ENCODE data around the gene RHPN2.

The RHPN2 gene

DNA sequence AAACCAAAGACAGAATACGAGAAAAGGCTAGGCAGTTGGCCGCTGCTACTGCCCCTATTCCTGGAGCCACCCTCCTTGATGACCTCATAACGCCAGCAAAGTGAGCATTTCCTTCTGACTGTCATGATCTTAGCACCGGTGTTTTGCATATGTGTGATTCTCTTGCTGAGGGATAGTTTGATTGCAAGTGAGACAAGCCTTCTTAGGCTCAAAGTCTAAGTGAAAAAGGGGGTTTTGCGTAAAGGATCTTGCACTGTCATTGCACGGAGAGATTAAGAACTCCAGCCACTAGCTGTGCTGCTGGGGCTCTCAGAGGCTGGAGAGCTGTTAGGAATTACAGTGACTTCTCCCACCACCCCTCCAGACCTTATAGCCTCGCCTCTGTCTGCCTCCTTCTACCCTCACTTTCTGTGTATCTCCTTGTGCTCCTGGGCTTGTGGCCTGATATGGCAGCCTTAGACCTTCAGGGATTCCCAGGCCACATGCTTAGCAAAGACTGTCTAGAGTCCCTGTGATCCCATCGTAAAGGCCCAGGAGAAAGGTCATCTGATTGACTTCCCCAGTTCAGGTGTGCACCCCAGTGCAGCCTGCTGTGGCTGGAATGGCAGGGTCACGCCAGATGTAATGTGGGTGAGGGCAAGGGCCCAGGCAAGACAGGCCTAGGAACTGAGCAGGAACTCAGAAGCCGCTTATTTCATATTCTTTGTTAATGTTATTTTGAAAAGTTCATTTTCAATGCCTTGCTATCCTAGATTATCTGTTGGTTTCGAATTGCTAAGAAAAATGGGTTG lies 28.9 kb upstream of the RHPN2 start:
- Histone ChIP-seq H3K4me3 (ENCODE audit: low read depth in 1 of 2, low read length in 2 of 2) (no peak overlapping the region), H3K36me3 (ENCODE audit: insufficient read depth, low read length) (peaks cover 77% of the 10 kb centered on the region), H3K9me3 (ENCODE audit: low read length) (no peaks in the 10 kb centered on the region), H3K27ac (ENCODE audit: low read depth, low read length) (no peak overlapping the region), H3K9ac (ENCODE audit: low read length) (no peak overlapping the region), H3K4me1 (ENCODE audit: insufficient read depth, low read length) (no peaks in the 10 kb centered on the region), H3K27me3 (ENCODE audit: control insufficient read depth in 1 of 2, insufficient read depth in 2 of 2, low read length in 2 of 2) (no peaks in the 10 kb centered on the region)

DNA sequence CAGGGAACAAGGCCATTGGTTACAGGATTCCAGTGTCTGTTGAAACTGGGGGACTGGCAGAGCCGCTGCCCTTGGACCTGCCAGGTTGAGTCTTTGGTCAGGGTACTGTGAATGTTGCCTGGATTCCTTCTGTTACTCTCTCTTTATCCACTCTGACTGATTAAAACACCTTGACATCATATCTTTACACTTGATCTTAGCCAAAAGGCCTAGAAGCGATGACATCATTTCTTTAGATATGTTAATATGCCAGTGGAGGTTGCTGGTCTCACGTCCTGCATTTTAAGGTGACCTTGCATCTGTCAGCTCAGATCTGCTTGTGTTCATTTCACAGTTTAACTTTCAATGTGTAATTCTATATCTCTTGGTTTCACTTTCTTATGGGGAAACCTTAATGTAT lies 25.5 kb upstream of the RHPN2 start:
- Histone ChIP-seq H3K27me3 (ENCODE audit: control insufficient read depth in 1 of 2, insufficient read depth in 2 of 2, low read length in 2 of 2) (no peaks in the 10 kb centered on the region), H3K36me3 (ENCODE audit: insufficient read depth, low read length) (peaks cover 50% of the 10 kb centered on the region), H3K4me1 (ENCODE audit: insufficient read depth, low read length) (no peaks in the 10 kb centered on the region), H3K27ac (ENCODE audit: low read depth, low read length) (no peak overlapping the region), H3K9ac (ENCODE audit: low read length) (no peak overlapping the region), H3K4me3 (ENCODE audit: low read depth in 1 of 2, low read length in 2 of 2) (no peak overlapping the region), H3K9me3 (ENCODE audit: low read length) (no peaks in the 10 kb centered on the region)

DNA sequence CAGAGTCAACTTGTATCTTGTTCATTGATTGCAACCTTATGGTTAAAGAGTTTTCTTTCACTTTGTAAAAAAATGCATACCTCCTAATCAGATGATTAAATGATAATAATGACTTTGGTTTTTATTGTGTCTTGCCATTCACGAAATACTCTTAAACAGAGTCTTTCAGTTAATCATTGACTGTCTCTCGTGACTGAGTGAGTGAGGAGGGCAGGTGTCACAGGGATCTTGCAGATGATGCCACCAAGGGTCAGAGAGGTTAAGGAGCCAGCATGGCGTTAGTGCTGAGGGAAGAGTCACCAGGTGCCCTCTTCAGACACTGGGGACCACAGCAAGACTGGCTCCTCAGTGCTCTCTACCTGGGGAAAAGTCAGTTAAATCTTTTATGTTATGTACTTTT lies 24.3 kb upstream of the RHPN2 start:
- Histone ChIP-seq H3K9ac (ENCODE audit: low read length) (no peak overlapping the region), H3K4me1 (ENCODE audit: insufficient read depth, low read length) (no peaks in the 10 kb centered on the region), H3K27me3 (ENCODE audit: control insufficient read depth in 1 of 2, insufficient read depth in 2 of 2, low read length in 2 of 2) (no peaks in the 10 kb centered on the region), H3K9me3 (ENCODE audit: low read length) (no peaks in the 10 kb centered on the region), H3K36me3 (ENCODE audit: insufficient read depth, low read length) (peaks cover 40% of the 10 kb centered on the region), H3K4me3 (ENCODE audit: low read depth in 1 of 2, low read length in 2 of 2) (no peak overlapping the region), H3K27ac (ENCODE audit: low read depth, low read length) (no peak overlapping the region)

DNA sequence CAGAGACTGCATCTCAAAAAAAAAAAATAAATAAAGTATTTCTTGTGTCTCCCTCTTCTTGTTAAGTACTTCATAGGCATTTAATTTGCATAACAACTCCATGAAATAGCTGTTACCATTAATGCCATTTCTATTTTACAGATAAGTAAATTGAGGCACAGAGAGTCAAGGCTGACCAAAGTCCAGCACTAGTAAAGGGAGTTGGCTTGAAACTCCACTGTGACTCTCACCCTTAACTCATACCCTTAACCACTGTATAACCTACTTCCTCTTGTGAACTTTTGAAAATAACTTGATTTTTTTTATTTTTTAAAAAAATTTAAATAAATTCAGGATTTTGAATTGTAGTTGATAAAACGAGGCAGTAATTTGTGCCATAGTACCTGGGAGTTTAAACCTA lies 22.3 kb upstream of the RHPN2 start:
- H3K36me3 ChIP-seq (ENCODE audit: insufficient read depth, low read length), result peaks cover 25% of the 10 kb centered on the region
- no peak overlapping the region for H3K27ac ChIP-seq (ENCODE audit: low read depth, low read length)
- H3K4me1 ChIP-seq (ENCODE audit: insufficient read depth, low read length), result peaks cover 5% of the 10 kb centered on the region
- H3K27me3 ChIP-seq (ENCODE audit: control insufficient read depth in 1 of 2, insufficient read depth in 2 of 2, low read length in 2 of 2), result no peaks in the 10 kb centered on the region
- no peak overlapping the region for H3K9ac ChIP-seq (ENCODE audit: low read length)
- no peak overlapping the region for H3K4me3 ChIP-seq (ENCODE audit: low read depth in 1 of 2, low read length in 2 of 2)
- no peaks in the 10 kb centered on the region for H3K9me3 ChIP-seq (ENCODE audit: low read length)

DNA sequence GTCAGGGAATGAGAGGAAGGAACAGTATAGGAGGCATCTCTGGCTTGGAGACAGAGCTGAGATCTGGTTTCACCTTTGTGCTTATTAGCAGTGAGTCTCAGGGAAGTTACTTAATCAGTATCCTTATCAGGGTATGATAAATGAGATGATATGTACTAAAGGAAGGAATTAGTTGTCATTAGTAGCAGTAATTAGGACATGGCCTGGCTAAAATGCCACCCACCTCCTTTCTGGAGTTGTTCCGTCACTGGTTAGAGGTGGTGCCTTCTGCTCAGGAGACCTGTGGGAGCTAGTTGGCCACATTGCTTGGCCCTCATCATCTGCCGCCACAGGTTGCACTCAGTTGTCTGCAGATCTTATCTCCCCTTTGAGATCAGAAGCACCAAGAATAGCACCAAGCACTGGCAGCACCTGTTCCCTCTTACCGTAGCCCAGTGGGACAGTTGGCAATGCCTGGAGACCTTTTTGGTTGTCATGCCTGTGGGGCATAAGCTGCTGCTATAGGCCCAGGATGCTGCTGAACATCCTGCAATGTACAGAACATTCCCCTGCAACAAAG lies 21.0 kb upstream of the RHPN2 start:
- Histone ChIP-seq H3K27me3 (ENCODE audit: control insufficient read depth in 1 of 2, insufficient read depth in 2 of 2, low read length in 2 of 2) (no peaks in the 10 kb centered on the region), H3K27ac (ENCODE audit: low read depth, low read length) (no peak overlapping the region), H3K4me3 (ENCODE audit: low read depth in 1 of 2, low read length in 2 of 2) (no peak overlapping the region), H3K36me3 (ENCODE audit: insufficient read depth, low read length) (peaks cover 16% of the 10 kb centered on the region), H3K9me3 (ENCODE audit: low read length) (no peaks in the 10 kb centered on the region), H3K9ac (ENCODE audit: low read length) (no peak overlapping the region), H3K4me1 (ENCODE audit: insufficient read depth, low read length) (peaks cover 10% of the 10 kb centered on the region)

DNA sequence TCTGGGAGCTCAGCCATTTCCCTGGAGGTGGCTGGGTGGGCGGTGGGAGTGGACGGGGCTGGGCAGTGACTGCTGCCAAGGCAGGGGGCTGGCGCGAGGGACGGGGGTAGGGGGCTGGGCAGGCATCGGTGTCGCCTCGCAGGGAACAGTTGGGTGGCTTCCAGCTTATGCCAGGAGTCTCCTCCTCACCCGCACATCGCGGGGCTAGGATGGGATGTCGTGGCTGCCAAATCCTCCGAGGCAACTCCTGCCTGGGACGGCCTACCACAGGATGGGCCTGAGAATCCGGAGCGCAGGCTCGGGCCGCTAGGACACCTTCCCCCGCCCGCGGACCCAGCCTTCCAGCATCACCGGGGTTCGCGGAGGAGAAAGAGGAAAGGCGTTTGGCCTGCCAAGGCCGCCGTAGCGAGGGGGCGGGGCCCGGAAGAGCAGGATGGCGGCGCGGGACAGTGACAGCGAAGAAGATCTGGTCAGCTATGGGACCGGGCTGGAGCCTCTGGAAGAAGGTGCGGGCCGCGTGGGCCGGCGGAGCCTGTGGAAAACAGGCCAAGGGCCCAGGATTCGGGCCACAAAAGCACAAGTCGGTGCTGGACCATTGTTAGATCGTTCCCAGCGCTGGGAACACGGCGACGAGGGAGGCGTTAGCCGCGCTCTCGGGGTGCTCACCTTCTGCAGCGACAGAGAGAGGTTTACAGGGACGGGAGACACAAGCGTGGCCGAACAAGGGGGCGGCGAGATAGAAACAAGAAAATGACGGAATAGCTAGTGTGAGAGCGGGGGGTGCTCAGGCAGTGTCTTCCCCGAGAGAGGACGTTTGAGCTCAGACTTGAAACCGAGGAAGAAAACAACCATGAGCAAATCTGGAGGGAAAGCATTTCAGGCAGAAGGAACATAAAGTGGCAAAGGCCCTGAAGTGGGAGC lies 16.3 kb upstream of the RHPN2 start, which contains the start of gene GPATCH1:
Gene GPATCH1 (plus strand): TSS at position 421 of the 921 bp plus-strand sequence. CDS start 13 bp downstream, at position 434.
- peak within 1 kb of the TSS; percentile 64 for H3K27ac ChIP-seq (ENCODE audit: low read depth, low read length)
- no peaks in the 10 kb centered on the region for H3K9me3 ChIP-seq (ENCODE audit: low read length)
- no peaks in the 10 kb centered on the region for H3K36me3 ChIP-seq (ENCODE audit: insufficient read depth, low read length)
- peak within 1 kb of the TSS; percentile 91 to 93 for H3K4me3 ChIP-seq (ENCODE audit: low read depth in 1 of 2, low read length in 2 of 2)
- peaks cover 10% of the 10 kb centered on the region for H3K4me1 ChIP-seq (ENCODE audit: insufficient read depth, low read length)
- peak within 1 kb of the TSS; percentile 82 for H3K9ac ChIP-seq (ENCODE audit: low read length)
- H3K27me3 ChIP-seq (ENCODE audit: control insufficient read depth in 1 of 2, insufficient read depth in 2 of 2, low read length in 2 of 2), result no peaks in the 10 kb centered on the region

DNA sequence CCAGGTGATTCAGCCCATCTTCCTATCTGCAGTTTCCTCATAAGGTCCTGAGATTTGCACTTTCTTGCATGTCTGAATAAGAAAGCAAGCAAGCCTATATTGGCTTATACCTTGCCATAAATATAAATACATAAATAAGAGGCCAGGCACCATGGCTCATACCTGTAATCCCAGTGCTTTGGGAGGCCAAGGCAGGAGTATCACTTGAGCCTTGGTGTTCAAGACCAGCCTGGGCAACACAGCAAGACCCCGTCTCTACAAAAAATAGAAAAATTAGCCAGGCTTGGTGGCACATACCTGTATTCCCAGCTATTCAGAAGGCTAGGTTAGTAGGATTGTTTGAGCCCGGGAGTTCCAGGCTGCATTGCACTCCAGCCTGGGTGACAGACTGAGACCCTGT lies 10.8 kb upstream of the RHPN2 start:
- Histone ChIP-seq H3K27me3 (ENCODE audit: control insufficient read depth in 1 of 2, insufficient read depth in 2 of 2, low read length in 2 of 2) (no peaks in the 10 kb centered on the region), H3K27ac (ENCODE audit: low read depth, low read length) (no peak overlapping the region), H3K4me3 (ENCODE audit: low read depth in 1 of 2, low read length in 2 of 2) (no peak overlapping the region), H3K36me3 (ENCODE audit: insufficient read depth, low read length) (no peaks in the 10 kb centered on the region), H3K4me1 (ENCODE audit: insufficient read depth, low read length) (no peaks in the 10 kb centered on the region), H3K9ac (ENCODE audit: low read length) (no peak overlapping the region), H3K9me3 (ENCODE audit: low read length) (no peaks in the 10 kb centered on the region)

DNA sequence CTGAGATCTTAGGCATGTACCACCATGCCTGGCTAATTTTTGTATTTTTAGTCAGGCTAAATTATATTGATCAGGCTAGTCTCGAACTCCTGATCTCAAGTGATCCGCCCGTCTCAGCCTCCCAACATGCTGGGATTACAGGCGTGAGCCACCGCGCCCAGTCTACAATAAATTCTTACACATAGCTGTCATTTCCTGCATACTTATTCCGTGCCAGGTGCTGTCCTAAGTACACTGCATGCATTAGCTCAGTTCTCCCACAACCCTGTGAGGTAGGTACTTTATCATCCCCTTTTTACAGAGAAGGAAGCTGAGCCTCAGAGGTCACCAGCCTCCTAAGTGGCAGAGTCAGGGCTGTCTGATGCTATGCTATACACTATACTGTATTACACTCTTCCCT lies 7.2 kb upstream of the RHPN2 start:
- no peak overlapping the region for H3K27ac ChIP-seq (ENCODE audit: low read depth, low read length)
- no peaks in the 10 kb centered on the region for H3K36me3 ChIP-seq (ENCODE audit: insufficient read depth, low read length)
- H3K9me3 ChIP-seq (ENCODE audit: low read length), result no peaks in the 10 kb centered on the region
- no peak overlapping the region for H3K4me3 ChIP-seq (ENCODE audit: low read depth in 1 of 2, low read length in 2 of 2)
- no peak overlapping the region for H3K9ac ChIP-seq (ENCODE audit: low read length)
- H3K4me1 ChIP-seq (ENCODE audit: insufficient read depth, low read length), result no peaks in the 10 kb centered on the region
- no peaks in the 10 kb centered on the region for H3K27me3 ChIP-seq (ENCODE audit: control insufficient read depth in 1 of 2, insufficient read depth in 2 of 2, low read length in 2 of 2)

DNA sequence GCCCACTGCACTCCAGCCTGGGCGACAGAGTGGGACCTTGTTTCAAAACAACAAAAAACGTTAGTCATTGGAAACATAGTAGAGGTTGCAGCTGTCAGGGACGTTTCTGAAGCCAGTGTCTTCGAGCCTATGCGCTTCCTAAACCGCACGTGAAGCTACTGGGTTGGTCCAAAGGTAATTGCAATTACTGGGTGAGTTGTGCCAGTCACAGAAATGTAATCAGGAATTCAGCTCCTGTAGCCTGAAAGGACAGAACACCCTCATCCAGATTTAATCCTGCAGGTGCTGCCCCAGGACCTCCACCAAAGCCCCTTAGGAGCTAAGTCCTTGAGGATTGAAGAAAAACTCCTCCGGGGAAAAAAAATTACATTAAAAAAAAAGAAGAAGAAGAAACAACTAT lies 2.4 kb upstream of the RHPN2 start:
- Histone ChIP-seq H3K9ac (ENCODE audit: low read length) (no peak overlapping the region), H3K27ac (ENCODE audit: low read depth, low read length) (no peak overlapping the region), H3K4me3 (ENCODE audit: low read depth in 1 of 2, low read length in 2 of 2) (no peak overlapping the region), H3K27me3 (ENCODE audit: control insufficient read depth in 1 of 2, insufficient read depth in 2 of 2, low read length in 2 of 2) (peaks cover 11 to 23% of the 10 kb centered on the region in 2 donors), H3K9me3 (ENCODE audit: low read length) (no peaks in the 10 kb centered on the region), H3K4me1 (ENCODE audit: insufficient read depth, low read length) (no peaks in the 10 kb centered on the region), H3K36me3 (ENCODE audit: insufficient read depth, low read length) (no peaks in the 10 kb centered on the region)

DNA sequence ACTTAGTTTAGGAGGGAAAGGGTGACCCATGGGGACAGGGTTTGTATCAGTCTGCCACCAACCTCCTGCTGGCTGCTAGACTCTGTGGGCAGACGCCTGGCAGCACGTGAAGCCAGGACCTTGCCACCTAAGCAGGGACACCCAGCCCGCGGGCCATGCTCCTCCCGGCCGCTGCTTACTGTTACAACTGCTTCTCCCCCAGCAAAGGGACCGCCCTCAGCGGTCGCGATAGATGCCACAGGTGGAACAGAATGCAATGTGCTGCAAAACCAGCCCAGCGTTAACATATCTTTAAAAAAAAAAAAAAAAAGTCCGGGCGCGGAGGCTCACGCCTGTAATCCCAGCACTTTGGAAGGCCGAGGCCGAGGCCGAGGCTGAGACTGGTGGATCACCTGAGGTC lies 1.9 kb upstream of the RHPN2 start:
- no peak overlapping the region for H3K4me3 ChIP-seq (ENCODE audit: low read depth in 1 of 2, low read length in 2 of 2)
- H3K27me3 ChIP-seq (ENCODE audit: control insufficient read depth in 1 of 2, insufficient read depth in 2 of 2, low read length in 2 of 2), result peaks cover 11 to 23% of the 10 kb centered on the region in 2 donors
- H3K9ac ChIP-seq (ENCODE audit: low read length), result no peak overlapping the region
- H3K36me3 ChIP-seq (ENCODE audit: insufficient read depth, low read length), result no peaks in the 10 kb centered on the region
- no peaks in the 10 kb centered on the region for H3K9me3 ChIP-seq (ENCODE audit: low read length)
- no peak overlapping the region for H3K27ac ChIP-seq (ENCODE audit: low read depth, low read length)
- H3K4me1 ChIP-seq (ENCODE audit: insufficient read depth, low read length), result no peaks in the 10 kb centered on the region

DNA sequence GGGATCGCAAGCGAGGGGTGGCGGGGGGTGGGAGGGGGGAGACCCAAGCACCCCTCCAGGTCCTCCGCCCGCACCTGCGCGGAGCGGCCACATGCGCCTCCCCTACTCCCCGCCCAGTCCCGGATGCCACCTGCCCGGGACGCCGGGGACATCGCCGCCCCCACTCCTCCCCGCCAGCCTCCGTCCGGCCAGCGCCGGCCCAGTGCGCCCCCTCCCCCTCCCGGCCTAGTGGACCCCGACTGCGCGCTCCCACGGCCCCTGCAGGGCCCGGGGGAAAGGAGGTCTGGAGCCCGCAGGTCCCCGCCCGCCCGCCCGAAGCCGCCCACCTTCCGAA lies 263 bp downstream of the RHPN2 start:
- H3K9ac ChIP-seq (ENCODE audit: low read length), result no peak overlapping the region
- H3K27ac ChIP-seq (ENCODE audit: low read depth, low read length), result no peak overlapping the region
- no peaks in the 10 kb centered on the region for H3K36me3 ChIP-seq (ENCODE audit: insufficient read depth, low read length)
- H3K4me3 ChIP-seq (ENCODE audit: low read depth in 1 of 2, low read length in 2 of 2), result peak overlapping the region; percentile 32 to 49
- H3K27me3 ChIP-seq (ENCODE audit: control insufficient read depth in 1 of 2, insufficient read depth in 2 of 2, low read length in 2 of 2), result peaks cover 11 to 23% of the 10 kb centered on the region in 2 donors
- no peaks in the 10 kb centered on the region for H3K4me1 ChIP-seq (ENCODE audit: insufficient read depth, low read length)
- H3K9me3 ChIP-seq (ENCODE audit: low read length), result no peaks in the 10 kb centered on the region
